ENCODE data around the gene INO80B. TPM values are rescaled to one million over a fixed set of nuclear protein-coding genes. Genes with fewer than 3 reads are reported as not detected.
"Not testable (repeated sequence)": the region's sequence is repeated elsewhere in the genome, so short reads cannot be mapped to it uniquely, and the experiment has no call there.

The INO80B gene
- total and polyA plus RNA-seq, 9 donors: 9.4 to 60.9 (median 48.6) TPM

DNA sequence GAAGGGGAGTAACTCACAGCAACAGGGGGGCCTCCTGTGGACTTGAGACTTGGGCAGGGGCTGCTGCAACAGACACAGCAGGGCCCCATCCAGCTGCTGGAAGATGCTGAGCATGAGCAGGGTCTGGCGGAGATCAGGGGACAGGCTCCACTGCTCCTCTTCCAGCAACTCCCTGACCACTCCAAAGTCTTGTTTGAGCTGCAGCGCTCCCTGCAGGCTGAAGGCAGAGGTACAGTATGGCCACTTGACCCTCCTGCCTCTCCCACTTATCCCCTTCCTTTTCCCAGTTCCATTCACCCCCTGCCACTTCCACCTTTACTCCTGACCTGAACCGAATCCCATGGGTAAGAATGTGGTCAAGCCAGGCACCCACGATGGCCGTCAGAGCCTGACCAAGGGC, 20.0 kb downstream of the INO80B start:
- H3K9me3 ChIP-seq: no peaks in the 10 kb centered on the region
- no peak overlapping the region for H3K27ac ChIP-seq
- TF ChIP-seq, protein P1, sequence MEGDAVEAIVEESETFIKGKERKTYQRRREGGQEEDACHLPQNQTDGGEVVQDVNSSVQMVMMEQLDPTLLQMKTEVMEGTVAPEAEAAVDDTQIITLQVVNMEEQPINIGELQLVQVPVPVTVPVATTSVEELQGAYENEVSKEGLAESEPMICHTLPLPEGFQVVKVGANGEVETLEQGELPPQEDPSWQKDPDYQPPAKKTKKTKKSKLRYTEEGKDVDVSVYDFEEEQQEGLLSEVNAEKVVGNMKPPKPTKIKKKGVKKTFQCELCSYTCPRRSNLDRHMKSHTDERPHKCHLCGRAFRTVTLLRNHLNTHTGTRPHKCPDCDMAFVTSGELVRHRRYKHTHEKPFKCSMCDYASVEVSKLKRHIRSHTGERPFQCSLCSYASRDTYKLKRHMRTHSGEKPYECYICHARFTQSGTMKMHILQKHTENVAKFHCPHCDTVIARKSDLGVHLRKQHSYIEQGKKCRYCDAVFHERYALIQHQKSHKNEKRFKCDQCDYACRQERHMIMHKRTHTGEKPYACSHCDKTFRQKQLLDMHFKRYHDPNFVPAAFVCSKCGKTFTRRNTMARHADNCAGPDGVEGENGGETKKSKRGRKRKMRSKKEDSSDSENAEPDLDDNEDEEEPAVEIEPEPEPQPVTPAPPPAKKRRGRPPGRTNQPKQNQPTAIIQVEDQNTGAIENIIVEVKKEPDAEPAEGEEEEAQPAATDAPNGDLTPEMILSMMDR (IDR thresholded peaks at IDR 0.05): no peak
- no peak for TF ChIP-seq POLR2A (IDR thresholded peaks at IDR 0.05)
- no peak for TF ChIP-seq EP300 (IDR thresholded peaks at IDR 0.05)
- peaks cover 5% of the 10 kb centered on the region for H3K4me1 ChIP-seq (ENCODE audit: insufficient read depth)
- DNase-seq: no peak
- no peaks in the 10 kb centered on the region for H3K27me3 ChIP-seq
- 82 to 88% (median 88%) methylated on average over 5 of the region's 5 CpGs for WGBS, 3 donors
- H3K36me3 ChIP-seq: no peaks in the 10 kb centered on the region
- H3K4me3 ChIP-seq: no peak overlapping the region
- intact Hi-C loops (cut with DNase I): loop anchor here in 1 of 4 donors (5.0 kb wide), 1 partner anchor 177 kb away; the partner anchor contains the start of gene SEMA4F

DNA sequence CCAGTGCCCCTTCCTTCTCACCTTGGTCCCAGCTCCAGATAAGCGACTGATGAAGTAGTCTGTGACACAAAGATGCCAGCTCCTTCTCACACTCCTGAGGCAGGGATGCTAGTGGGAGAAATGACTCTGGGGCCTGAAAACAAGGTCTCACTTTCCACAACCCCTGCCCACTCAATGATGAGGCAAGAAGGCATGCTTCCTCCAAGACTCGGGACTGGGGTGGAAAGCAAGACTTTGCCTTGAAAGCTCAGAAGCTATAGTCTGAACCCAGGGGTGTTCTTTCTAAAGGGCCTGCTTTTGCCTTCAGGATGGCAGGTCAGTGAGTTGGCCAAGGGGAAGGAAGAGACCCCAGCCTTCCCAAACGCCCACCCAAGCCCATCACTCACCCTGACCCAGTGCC, 26.5 kb downstream of the INO80B start:
- H3K9me3 ChIP-seq: no peaks in the 10 kb centered on the region
- H3K27me3 ChIP-seq: no peaks in the 10 kb centered on the region
- no peaks in the 10 kb centered on the region for H3K36me3 ChIP-seq
- WGBS, 3 donors: 37 to 46% (median 40%) methylated on average over 3 of the region's 3 CpGs
- TF ChIP-seq EP300 (IDR thresholded peaks at IDR 0.05) (no peak), POLR2A (IDR thresholded peaks at IDR 0.05) (no peak)
- TF ChIP-seq, protein P1 (IDR thresholded peaks at IDR 0.05): no peak
- H3K4me1 ChIP-seq (ENCODE audit: insufficient read depth): peaks cover 8% of the 10 kb centered on the region
- H3K27ac ChIP-seq: no peak overlapping the region
- H3K4me3 ChIP-seq: peak overlapping the region; percentile 48
- intact Hi-C loops (cut with DNase I): loop anchor here in 2 of 4 donors (5.0 kb wide), 2 partner anchors 51 to 106 kb away; no protein-coding TSS in a partner anchor
- no peak for DNase-seq

DNA sequence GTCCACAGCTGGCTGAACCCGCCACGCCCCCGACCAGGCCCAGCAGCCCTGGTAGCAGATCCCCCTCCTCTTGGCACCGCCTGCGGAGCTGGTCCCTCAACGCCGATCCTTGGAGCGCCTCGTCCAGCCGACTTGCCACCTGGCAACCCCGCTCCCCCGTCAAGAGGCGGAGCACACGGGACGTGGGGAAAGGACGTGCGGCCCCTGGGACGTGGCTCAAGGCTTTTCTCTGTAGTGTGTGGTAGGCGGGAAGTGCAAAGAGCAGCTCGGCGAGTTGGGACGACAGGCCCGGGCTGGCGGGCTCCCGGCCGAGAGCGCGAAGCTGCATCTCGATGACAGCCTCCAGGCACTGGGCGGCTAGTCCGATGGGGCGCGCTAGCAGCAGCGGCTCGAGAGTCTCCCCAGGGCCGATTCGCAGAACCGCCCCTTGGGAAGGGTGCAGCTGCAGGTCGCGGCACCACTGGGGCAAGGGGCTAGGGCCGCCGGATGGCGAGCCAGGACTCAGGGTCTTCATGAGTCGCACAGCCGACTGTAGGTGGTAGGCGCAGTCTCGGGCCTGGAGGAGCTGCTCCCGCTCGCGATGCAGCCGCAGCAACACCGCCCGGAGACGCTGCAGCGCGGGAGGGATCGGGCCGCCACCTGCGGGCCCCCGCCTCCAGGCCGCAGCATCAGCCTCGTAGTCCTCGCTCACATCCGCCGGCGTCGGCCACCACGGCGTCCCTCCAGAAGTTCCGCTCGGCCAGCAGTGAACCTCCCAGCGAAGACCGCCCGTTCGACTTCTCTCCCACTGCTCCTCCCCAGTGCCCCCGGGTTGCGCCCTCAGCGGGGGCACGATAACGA, 27.3 kb downstream of the INO80B start:
- WGBS, 3 donors: 0 to 1% (median 1%) methylated on average over 62 to 80 of the region's 80 CpGs
- Histone ChIP-seq H3K27me3 (no peaks in the 10 kb centered on the region), H3K9me3 (no peaks in the 10 kb centered on the region), H3K4me1 (ENCODE audit: insufficient read depth) (peaks cover 8% of the 10 kb centered on the region), H3K27ac (peak overlapping the region; percentile 86 to 87), H3K36me3 (no peaks in the 10 kb centered on the region), H3K4me3 (peak overlapping the region; percentile 48)
- peak in 2 of 5 donors; percentile 48 to 56 for DNase-seq
- intact Hi-C loops (cut with DNase I): loop anchor here in 2 of 4 donors (5.0 kb wide), 2 partner anchors 50 to 105 kb away; no protein-coding TSS in a partner anchor
- TF ChIP-seq EP300 (IDR thresholded peaks at IDR 0.05) (no peak), POLR2A (IDR thresholded peaks at IDR 0.05) (no peak)
- TF ChIP-seq, protein P1 (IDR thresholded peaks at IDR 0.05): no peak

DNA sequence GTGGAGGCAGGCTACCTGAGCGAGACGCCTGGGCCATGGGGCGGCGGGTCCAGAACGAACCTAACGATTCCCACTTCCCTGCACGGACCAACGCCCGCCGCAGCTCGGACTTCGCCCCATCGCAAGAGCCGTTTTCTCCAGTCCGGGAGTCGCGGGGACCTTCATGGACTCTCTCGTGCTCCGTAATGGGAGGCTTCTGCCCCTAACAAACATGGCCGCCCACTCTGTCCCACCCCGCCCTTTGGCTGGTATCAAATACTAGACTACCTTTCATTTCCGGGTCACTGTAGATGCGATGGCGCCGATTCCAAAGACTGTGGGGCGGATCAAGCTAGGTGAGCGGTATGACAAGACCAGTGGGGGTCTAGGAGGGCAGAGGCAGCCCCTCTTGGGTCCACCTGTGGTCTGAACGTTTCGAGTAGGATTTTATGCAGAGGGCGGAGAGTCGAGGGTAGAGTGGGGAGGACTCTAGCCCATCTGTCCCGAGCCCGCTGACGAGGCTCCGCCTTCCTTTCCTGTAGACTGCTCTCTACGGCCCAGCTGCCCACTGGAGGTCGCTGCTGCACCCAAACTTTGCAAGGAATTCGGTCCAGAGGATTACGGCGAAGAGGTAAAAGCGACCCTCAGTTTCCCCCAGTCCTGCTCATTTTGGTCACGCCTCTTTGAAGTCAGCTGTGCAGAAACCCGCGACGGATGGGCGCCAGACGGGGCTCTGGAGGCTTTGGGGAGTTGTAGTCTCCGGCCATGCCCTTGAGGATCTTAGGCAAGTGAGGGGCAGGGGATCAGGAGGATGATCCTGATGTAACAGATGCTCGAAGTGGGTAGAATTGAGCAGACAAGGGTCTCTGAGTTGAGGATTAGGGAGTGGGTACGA, 28.2 kb downstream of the INO80B start, which contains the start of the genes CCDC142 and TTC31:
CCDC142 (minus strand) TSS at position 198 of the 874 bp plus-strand sequence; CDS start at position 37, 161 bp downstream.
TTC31 (plus strand) TSS at position 281 of the 874 bp plus-strand sequence; CDS start at position 296, 15 bp downstream.
- peak within 1 kb of the TSS; percentile 48 for H3K4me3 ChIP-seq
- H3K27ac ChIP-seq: peak within 1 kb of the TSS; percentile 86 to 87
- peak; percentile 94 to 97 (median 94) for DNase-seq
- no peaks in the 10 kb centered on the region for H3K36me3 ChIP-seq
- H3K4me1 ChIP-seq (ENCODE audit: insufficient read depth): peaks cover 8% of the 10 kb centered on the region
- WGBS, 3 donors: 0% methylated on average over 50 of the region's 50 CpGs
- no peaks in the 10 kb centered on the region for H3K9me3 ChIP-seq
- H3K27me3 ChIP-seq: no peaks in the 10 kb centered on the region
- intact Hi-C loops (cut with DNase I): loop anchor here in 2 of 4 donors (5.0 kb wide), 2 partner anchors 49 to 104 kb away; no protein-coding TSS in a partner anchor
- TF ChIP-seq, protein P1 (IDR thresholded peaks at IDR 0.05): peak; percentile 76 to 87 (median 83)
- peak; percentile 53 for TF ChIP-seq POLR2A (IDR thresholded peaks at IDR 0.05)
- TF ChIP-seq EP300 (IDR thresholded peaks at IDR 0.05): peak; percentile 24

DNA sequence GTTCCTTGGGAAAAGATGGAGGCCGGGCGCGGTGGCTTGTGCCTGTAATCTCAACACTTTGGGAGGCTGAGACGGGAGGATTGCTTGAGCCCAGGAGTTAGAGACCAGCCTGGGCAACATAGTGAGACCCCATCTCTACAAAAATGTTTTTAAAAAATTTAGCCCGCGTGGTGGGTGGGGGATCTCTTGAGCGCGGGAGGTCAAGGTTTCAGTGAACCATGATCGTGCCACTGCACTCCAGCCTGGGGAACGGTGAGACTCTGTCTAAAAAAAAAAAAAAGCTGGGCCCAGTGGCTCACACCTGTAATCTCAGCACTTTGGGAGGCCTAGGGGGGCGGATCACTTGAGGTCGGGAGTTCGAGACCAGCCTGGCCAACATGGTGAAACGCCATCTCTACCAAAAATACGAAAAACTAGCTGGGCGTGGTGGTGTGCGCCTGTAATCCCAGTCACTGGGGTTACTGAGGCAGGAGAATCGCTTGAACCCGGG, 28.8 kb downstream of the INO80B start:
- H3K4me1 ChIP-seq (ENCODE audit: insufficient read depth); H3K27me3 ChIP-seq; H3K9me3 ChIP-seq; H3K36me3 ChIP-seq; DNase-seq: not testable (repeated sequence)
- Histone ChIP-seq H3K4me3 (peak overlapping the region; percentile 48), H3K27ac (peak overlapping the region in 1 of 2 donors; percentile 87)
- 60 to 71% (median 68%) methylated on average over 19 of the region's 19 CpGs for WGBS, 3 donors
- intact Hi-C loops (cut with DNase I): loop anchor here in 2 of 4 donors (5.0 kb wide), 2 partner anchors 49 to 104 kb away; no protein-coding TSS in a partner anchor

All from ovary (tissue), 9 donors.